Mesodermal cell (in vitro differentiated cells): ENCODE data around the gene ADAP1.
"Not testable (repeated sequence)": the region's sequence is repeated elsewhere in the genome, so short reads cannot be mapped to it uniquely, and the experiment has no call there.

ENCODE experiments used
- H3K27ac ChIP-seq: 2 replicates; pipeline ENCODE4 v1.7.0; 2013; ENCODE audit warnings: mild to moderate bottlenecking, low read depth, low read length, moderate library complexity; ENCODE audit not compliant: severe bottlenecking
- H3K36me3 ChIP-seq: 2 replicates; pipeline ENCODE4 v1.7.1; 2013; ENCODE audit warnings: mild to moderate bottlenecking, low read length, moderate library complexity; ENCODE audit not compliant: control insufficient read depth, insufficient read depth
- H3K4me1 ChIP-seq: one replicate; pipeline ENCODE4 v1.7.1; 2013; ENCODE audit warnings: mild to moderate bottlenecking, low read length; ENCODE audit not compliant: insufficient read depth, control insufficient read depth, poor library complexity, severe bottlenecking
- H3K4me3 ChIP-seq: 2 replicates; pipeline ENCODE4 v1.7.0; 2013; ENCODE audit warnings: low read length, control low read depth, mild to moderate bottlenecking; ENCODE audit not compliant: insufficient read depth, poor library complexity, severe bottlenecking; ENCODE audit errors: extremely low read depth
- H3K9me3 ChIP-seq: 2 replicates; pipeline ENCODE4 v1.7.1; 2013; ENCODE audit warnings: mild to moderate bottlenecking, low read length, moderate library complexity; ENCODE audit not compliant: control insufficient read depth
- WGBS, 2 experiments: methylation state at CpG; one replicate each; pipeline ENCODE4 v1.1.5; 2013; ENCODE audit warnings: missing lambda C conversion rate in 2 of 2; ENCODE audit not compliant: insufficient coverage in 2 of 2; 5-methylcytosine and 5-hydroxymethylcytosine counted together

ADAP1 gene

DNA sequence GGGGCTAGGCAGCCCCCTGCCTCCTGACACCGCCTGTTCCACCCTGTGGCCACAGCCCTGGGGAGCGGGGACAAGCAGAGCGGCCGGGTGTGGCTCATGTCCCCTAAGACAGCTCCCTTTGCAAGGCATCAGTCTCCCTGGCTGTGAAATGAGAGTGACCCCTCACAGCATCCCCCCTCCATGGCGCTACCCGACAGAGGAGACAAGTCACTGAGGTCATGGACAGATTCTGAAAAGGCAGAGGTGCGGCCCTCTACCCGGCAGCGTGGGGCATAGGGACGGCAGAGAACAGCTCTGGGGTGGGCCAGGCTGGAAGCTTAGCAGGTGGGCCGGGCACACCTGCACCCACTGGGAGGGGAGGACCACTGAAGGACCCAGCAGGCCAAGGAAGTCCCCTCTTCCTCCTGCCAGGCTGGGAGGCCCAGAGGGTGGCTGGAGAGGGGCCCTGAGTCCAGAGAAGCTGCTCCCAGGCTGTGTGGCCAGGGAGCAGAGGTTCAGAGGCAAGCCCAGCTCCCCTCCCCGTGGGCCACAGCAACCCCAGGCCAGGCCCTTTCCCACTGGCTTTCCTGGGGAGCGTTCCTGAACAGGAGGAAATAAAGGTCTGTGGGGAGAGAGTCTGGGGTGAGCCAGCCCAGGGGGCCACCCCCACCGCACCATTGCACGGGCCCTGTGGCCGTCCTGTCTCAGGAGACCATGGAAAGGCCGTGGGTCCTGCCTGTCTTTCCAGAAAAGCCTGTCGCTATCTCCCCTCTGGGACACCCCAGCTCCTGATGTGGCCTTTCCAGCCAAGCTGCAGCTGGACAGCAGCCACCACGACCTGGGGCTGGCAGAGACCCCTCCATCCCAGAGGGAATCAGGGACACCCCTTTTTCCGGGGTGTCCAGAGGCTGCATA is 1.7 kb downstream of the ADAP1 start:
- Histone ChIP-seq H3K36me3 (no peaks in the 10 kb centered on the region), H3K9me3 (no peaks in the 10 kb centered on the region), H3K27ac (no peak overlapping the region), H3K4me3 (no peak overlapping the region), H3K4me1 (peaks cover 4% of the 10 kb centered on the region)
- 84 to 89% methylated on average over 18 to 20 of the region's 20 CpGs for WGBS, 2 experiments

DNA sequence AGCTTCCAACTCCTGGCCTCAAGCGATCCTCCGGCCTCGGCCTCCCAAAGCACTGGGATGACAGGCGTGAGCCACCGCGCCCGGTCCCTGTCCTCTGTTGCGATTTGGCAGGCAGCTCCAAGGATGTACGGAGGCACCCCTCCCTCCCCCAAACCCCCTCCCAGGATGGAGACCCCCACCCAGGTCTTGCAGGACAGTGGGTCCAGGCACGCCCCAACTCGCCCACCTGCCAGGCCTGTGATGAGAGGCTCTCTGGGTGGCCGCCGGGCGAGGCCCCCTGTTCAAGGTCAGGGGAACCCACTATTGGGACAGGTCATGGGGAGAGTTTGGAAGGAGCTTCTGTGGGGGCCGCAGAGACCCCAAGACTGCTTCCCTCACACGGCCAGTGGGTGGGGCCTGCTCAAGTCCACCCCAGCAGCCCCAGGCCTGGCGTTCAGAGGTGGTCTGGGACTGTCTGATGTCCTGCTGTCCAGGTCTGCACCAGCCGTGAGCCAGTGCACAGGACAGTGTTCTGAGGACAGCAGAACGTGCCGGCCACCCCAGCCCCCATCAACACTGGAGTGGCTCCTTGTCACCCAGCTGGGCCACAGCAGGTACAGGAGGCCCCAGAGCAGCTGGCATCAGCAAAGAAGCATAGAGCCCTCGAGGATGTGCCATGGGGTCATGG is 2.5 kb downstream of the ADAP1 start:
- Histone ChIP-seq H3K27ac (no peak overlapping the region), H3K4me3 (no peak overlapping the region), H3K9me3 (no peaks in the 10 kb centered on the region), H3K36me3 (no peaks in the 10 kb centered on the region), H3K4me1 (peaks cover 4% of the 10 kb centered on the region)
- 89 to 91% methylated on average over 12 to 19 of the region's 21 CpGs for WGBS, 2 experiments

DNA sequence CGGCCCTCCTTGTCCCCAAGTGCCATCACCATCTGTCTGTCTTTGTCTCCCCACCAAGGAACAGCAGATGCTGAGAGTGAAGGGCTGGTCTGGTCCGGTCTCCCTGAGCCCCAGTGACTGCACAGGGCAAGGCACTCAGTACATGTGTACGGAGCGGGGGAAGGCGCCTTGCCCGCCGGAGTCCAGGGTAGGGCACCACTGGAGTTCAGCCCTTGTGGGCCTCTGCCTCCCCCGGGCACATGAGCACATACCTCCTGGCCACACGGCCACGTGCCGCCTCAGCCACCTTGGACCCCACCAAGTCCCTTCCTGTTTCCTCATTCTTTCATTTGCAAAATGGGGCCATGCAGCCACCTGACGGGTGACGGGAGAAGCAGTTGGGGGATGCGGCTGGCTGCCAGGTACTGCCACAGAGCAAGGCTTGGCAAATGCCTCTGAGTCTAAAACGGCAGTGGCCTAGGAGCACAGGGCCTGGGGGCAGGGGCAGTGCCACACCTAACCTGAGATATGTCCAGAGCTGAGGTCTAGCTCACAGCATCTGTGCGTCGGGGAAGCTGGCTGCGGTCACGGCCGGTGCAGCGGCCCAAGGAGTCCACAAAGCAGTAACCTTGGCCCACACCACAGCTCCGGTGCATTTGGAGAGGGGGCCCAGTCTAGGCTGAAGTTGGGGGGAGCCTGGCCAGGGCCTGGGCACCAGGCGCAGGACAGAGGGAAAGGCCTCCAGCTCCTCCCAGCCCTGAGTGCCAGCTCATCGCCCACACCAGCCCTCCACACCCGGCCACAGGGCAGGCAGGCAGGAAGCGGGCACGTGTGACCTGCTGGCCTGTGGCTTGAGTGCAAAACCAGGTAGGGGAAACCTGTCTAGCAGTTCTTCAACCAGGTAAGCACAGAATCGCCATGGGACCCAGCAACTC is 5.2 kb downstream of the ADAP1 start:
- no peak overlapping the region for H3K4me3 ChIP-seq
- no peaks in the 10 kb centered on the region for H3K9me3 ChIP-seq
- peaks cover 4% of the 10 kb centered on the region for H3K4me1 ChIP-seq
- no peak overlapping the region for H3K27ac ChIP-seq
- WGBS, 2 experiments: 88 to 89% methylated on average over 26 to 27 of the region's 28 CpGs
- no peaks in the 10 kb centered on the region for H3K36me3 ChIP-seq

DNA sequence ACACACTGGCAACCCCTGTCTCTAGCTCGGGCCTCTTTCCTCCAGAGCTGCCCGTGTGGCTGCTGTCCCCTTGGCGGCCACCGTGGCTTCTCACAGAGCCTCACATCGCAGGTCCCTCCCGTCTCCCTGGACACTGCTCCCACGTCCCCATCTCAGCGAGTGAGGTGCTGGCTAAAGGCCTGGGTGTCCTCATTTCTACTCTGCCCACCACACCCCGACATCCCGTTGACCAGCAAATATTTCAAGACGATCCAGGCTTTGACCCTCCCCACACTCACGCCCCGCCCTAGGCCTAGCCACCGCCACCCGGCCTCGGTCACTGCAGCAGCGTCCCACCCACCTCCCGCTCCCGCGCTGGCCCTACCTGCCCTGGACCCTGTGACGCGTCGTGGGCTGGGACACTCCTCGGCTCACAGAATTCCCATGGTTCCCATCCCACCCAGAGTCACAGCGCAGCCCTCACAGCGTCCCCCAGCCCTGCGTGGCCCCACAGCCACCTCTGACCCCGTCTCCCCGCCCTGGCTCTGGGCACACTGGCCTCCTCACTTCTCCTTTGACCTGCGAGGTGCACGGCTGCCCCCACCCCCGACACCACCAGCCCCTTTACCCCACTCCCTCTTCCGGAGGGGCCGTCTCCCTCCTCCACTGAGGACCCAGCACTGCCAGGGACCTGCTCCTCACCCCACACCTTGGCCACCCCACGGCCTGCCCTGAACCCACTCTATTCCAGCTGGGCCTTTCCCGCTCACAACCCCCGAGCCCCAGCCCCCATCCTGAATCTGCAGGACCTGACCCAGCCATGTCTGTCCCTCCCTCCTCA is 6.9 kb downstream of the ADAP1 start:
- WGBS, 2 experiments: 92 to 94% methylated on average over 30 to 37 of the region's 37 CpGs
- H3K4me1 ChIP-seq: no peaks in the 10 kb centered on the region

DNA sequence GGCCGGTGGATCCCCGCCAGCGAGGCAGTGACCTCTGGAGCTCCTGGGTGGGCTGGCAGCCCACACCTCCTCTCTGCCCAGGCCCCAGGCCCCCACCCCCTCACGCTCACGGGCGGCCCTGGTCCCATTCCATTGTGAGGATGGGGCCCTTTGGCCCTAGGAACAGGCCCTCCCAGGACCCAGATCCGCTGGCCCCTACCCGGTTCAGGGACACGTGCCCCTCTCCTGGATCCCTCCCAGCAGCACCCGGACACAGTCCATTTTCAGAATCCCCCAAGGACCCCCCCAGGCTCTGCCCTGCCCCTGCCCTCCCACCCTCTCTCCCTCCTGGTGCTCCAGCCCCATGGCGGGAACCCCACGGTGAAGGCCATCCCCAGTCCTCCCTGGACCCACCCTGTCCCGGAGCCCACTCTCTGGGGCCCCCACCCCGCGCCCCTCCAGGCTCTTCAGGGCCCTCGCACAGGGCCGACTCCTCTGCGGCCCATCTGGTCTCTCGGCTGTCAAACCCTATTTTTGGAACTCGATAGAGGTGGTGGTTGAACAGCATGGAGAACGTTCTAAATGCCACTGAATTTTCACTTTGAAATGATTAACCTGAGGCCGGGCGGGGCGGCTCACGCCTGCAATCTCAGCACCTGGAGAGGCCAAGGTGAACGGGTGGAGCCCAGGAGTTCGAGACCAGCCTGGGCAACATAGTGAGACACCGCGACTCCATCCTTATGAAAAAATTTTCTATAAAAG is 8.1 kb downstream of the ADAP1 start:
- Histone ChIP-seq H3K9me3 (no peaks in the 10 kb centered on the region), H3K36me3 (no peaks in the 10 kb centered on the region), H3K4me1 (no peaks in the 10 kb centered on the region), H3K4me3 (no peak overlapping the region), H3K27ac (no peak overlapping the region)
- 87 to 91% methylated on average over 24 of the region's 29 CpGs for WGBS, 2 experiments

More for the DNA sequence above, 6.9 kb downstream of the ADAP1 start:
- no peaks in the 10 kb centered on the region for H3K9me3 ChIP-seq
- H3K4me3 ChIP-seq: no peak overlapping the region
- H3K36me3 ChIP-seq: no peaks in the 10 kb centered on the region
- no peak overlapping the region for H3K27ac ChIP-seq

DNA sequence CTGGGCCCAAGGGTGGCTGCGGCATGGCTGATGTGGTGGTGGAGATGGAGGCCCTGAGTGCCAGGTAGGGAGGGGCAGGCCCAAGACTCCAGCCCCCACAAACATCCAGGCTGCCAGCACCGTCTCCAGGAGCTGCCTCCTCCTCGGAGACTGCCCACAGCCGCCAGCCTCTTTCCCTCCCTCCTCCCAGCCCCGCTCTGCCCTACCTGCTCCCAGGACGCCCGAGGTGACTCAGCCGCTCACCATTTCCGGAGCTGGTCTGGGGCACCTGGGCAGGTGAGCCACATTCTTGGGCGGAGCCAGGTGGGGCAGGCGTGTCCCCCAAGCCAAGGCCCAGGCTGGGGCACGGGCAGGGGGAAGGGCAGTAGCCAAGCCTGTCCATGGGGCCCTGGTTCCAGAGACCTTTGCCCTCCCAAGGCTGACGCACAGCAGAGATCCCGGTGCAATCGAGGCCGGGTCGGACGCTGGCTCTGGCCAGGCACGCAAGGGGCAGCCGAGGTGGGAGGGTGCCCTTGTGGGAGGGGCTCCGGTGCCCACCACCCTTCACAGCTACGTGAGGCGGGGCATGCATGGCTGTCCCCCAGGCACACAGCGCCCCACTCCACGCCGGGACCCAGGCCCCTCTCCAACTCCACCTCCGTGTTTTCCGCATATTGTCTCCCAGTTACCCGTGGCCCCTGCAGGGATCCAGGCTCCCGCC is 8.8 kb downstream of the ADAP1 start:
- Histone ChIP-seq H3K4me1 (no peaks in the 10 kb centered on the region), H3K36me3 (no peaks in the 10 kb centered on the region), H3K9me3 (peaks cover 2% of the 10 kb centered on the region), H3K4me3 (no peak overlapping the region), H3K27ac (no peak overlapping the region)
- 77 to 86% methylated on average over 26 to 29 of the region's 30 CpGs for whole genome bisulfite sequencing, 2 experiments

DNA sequence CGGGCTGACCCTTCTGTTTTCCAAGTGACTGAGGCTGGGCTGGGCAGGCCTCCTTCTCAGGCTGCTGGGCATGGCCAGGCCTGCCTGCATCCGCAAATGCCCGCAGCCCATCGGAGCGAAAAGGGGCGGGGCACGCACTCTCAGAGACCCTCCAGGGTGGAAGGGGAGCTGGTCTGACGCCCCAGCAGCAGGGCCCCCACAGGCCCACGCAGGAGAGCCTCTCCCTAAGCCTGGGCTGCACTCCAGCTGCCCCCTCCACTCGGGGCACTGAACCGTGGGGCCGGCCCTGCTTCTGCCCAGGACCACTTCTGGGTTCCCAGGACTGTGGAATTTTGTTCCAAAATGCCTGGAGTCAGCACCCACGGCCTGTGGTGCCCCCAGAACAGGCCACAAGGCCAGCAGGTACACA is 9.3 kb downstream of the ADAP1 start:
- H3K27ac ChIP-seq: no peak overlapping the region
- 89 to 90% methylated on average over 12 to 13 of the region's 13 CpGs for WGBS, 2 experiments

DNA sequence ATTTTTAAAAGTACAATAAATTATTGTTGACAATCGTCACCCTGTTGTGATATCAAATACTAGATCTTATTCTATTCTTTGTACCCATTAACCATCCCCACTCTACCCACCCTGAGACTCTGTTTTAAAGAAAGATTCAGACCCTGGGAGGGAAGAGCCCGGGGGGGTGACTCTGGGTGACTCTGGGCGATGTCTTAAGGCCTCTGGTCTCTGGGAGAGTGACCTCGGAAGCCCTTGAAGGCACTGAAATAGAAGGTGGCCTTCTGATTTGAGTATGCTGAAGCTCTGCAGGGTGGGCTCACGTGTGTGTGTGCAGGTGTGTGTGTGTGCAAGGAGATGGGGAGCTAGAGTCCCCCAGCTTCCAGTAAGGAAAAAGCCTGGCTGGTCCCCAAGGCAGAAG is 9.7 kb downstream of the ADAP1 start:
- Histone ChIP-seq H3K4me3 (no peak overlapping the region), H3K4me1 (no peaks in the 10 kb centered on the region), H3K27ac (no peak overlapping the region), H3K9me3 (peaks cover 5% of the 10 kb centered on the region), H3K36me3 (no peaks in the 10 kb centered on the region)
- WGBS, 2 experiments: 91 to 92% methylated on average over 4 to 5 of the region's 5 CpGs

More for the DNA sequence above, 9.3 kb downstream of the ADAP1 start:
- peaks cover 5% of the 10 kb centered on the region for H3K9me3 ChIP-seq
- H3K4me1 ChIP-seq: no peaks in the 10 kb centered on the region
- no peaks in the 10 kb centered on the region for H3K36me3 ChIP-seq
- no peak overlapping the region for H3K4me3 ChIP-seq

DNA sequence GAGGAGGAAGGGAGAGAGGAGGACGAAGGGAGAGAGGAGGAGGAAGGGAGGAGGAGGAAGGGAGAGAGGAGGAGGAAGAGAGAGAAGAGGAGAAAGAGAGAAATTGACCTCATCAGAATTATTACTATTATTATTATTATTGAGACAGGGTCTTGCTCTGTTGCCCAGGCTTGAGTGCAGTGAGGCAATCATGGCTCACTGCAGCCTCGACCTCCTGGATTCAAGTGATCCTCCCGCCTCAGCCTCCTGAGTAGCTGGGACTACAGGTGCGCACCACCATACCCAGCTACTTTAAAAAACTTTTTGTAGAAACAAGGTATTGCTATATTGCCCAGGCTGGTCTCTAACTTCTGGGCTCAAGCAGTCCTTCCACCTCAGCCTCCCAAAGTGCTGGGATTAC is 10.7 kb downstream of the ADAP1 start:
- H3K27ac ChIP-seq, H3K9me3 ChIP-seq, H3K4me3 ChIP-seq, H3K4me1 ChIP-seq, H3K36me3 ChIP-seq: not testable (repeated sequence)
- WGBS, 2 experiments: 61 to 100% methylated on average over 1 to 3 of the region's 4 CpGs
